Measurements from ENCODE around the gene STRN3. TPM values are rescaled to one million over a fixed set of nuclear protein-coding genes. Genes with fewer than 3 reads are reported as not detected.
"Not testable (repeated sequence)": the region's sequence is repeated elsewhere in the genome, so short reads cannot be mapped to it uniquely, and the experiment has no call there.

Gene STRN3
- total and polyA plus RNA-seq, 4 donors, result 6.8 to 47.5 (median 31.2) TPM

DNA sequence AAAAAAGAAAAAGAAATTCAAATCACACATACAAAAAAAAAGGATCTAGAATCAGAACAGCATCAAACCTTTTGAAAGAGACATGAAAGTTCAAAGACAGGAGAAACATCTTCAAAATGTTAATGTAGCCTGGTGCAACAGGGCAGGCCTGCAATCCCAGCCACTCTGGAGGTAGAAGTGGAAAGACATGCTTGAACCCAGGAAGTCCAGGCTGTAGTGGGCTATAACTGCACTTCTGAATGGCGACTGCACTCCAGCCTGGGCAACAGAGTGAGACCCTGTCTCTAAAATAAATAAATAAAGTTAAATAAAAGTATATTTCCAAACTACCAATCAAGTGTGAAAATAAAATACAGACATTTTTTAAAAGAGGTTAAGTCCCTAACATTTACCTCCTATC lies 19.5 kb downstream of the STRN3 start:
- H3K27me3 ChIP-seq (ENCODE audit: control insufficient read depth in 4 of 4, insufficient read depth in 4 of 4, low read length in 3 of 4), result no peaks in the 10 kb centered on the region
- H3K4me1 ChIP-seq (ENCODE audit: control insufficient read depth in 4 of 4, insufficient read depth in 4 of 4, low read length in 3 of 4), result peaks cover 0 to 5% (median 0%) of the 10 kb centered on the region in 4 donors
- TF ChIP-seq, protein P1, sequence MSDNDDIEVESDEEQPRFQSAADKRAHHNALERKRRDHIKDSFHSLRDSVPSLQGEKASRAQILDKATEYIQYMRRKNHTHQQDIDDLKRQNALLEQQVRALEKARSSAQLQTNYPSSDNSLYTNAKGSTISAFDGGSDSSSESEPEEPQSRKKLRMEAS (IDR thresholded peaks at IDR 0.05), result no peak
- TF ChIP-seq TAF1 (conservative IDR thresholded peaks at IDR 0.05), result no peak
- no peak for TF ChIP-seq EGR1 (IDR thresholded peaks at IDR 0.05; ENCODE audit: low read depth in 2 of 2)
- no peak for TF ChIP-seq FOXA2 (IDR thresholded peaks at IDR 0.05)
- no peak for TF ChIP-seq JUND (IDR thresholded peaks at IDR 0.05)
- TF ChIP-seq, protein P2, sequence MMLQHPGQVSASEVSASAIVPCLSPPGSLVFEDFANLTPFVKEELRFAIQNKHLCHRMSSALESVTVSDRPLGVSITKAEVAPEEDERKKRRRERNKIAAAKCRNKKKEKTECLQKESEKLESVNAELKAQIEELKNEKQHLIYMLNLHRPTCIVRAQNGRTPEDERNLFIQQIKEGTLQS (IDR thresholded peaks at IDR 0.05), result no peak
- no peak overlapping the region for H3K4me3 ChIP-seq (ENCODE audit: low read depth in 1 of 3, low read length in 3 of 3)
- H3K36me3 ChIP-seq (ENCODE audit: control insufficient read depth in 4 of 4, insufficient read depth in 3 of 4, low read depth in 1 of 4, low read length in 3 of 4), result peaks cover 0 to 9% (median 4%) of the 10 kb centered on the region in 4 donors
- DNase-seq (ENCODE audit: low spot score), result no peak
- H3K9me3 ChIP-seq (ENCODE audit: control insufficient read depth in 4 of 4, low read length in 3 of 4), result no peaks in the 10 kb centered on the region
- H3K9ac ChIP-seq (ENCODE audit: low read depth in 1 of 2, low read length in 2 of 2), result no peak overlapping the region
- 100% methylated on average over 1 of the region's 1 CpG for WGBS
- no peak overlapping the region for H3K27ac ChIP-seq (ENCODE audit: low read depth in 1 of 2, low read length in 2 of 2)

DNA sequence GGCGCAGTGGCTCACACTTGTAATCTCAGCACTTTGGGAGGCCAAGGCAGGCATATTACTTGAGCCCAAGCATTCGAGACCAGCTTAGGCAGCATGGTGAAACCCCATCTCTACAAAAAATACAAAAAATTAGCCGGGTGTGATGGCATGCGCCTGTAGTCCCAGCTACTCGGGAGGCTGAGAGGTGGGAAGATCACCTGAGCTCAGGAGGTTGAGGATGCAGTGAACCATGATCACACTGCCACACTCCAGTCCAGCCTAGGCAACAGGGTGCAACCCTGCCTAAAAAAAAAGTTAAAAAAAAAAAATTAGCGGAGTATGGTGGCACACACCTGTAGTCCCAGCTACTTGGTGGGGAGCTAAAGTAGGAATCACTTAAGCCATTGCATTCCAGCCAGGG lies 22.2 kb downstream of the STRN3 start:
- H3K4me3 ChIP-seq (ENCODE audit: low read depth in 1 of 3, low read length in 3 of 3); H3K9ac ChIP-seq (ENCODE audit: low read depth in 1 of 2, low read length in 2 of 2); H3K27me3 ChIP-seq (ENCODE audit: control insufficient read depth in 4 of 4, insufficient read depth in 4 of 4, low read length in 3 of 4); H3K9me3 ChIP-seq (ENCODE audit: control insufficient read depth in 4 of 4, low read length in 3 of 4); H3K27ac ChIP-seq (ENCODE audit: low read depth in 1 of 2, low read length in 2 of 2); H3K4me1 ChIP-seq (ENCODE audit: control insufficient read depth in 4 of 4, insufficient read depth in 4 of 4, low read length in 3 of 4); DNase-seq (ENCODE audit: low spot score); H3K36me3 ChIP-seq (ENCODE audit: control insufficient read depth in 4 of 4, insufficient read depth in 3 of 4, low read depth in 1 of 4, low read length in 3 of 4): not testable (repeated sequence)
- WGBS, result 97% methylated on average over 6 of the region's 6 CpGs

DNA sequence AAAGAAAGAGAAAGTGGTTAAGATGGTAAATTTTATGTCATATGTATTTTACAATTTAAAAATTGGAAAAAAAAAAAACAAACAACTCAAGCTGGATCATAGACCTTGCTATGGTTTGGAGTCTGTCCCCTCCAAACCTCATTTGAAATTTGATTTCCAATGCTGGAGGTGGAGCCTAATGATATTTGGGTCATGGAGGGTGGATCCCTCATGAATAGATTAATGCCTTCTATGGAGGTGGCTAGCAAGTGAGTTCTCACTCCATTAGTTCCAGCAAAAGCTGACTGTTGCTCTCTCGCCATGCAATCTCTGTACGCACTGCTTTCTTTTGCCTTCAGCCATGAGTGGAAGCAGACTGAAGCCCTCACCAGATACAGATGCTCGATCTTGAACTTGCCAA lies 22.9 kb downstream of the STRN3 start:
- no peak overlapping the region for H3K9ac ChIP-seq (ENCODE audit: low read depth in 1 of 2, low read length in 2 of 2)
- WGBS, result 97% methylated on average over 3 of the region's 3 CpGs
- H3K4me1 ChIP-seq (ENCODE audit: control insufficient read depth in 4 of 4, insufficient read depth in 4 of 4, low read length in 3 of 4), result peaks cover 0 to 1% (median 0%) of the 10 kb centered on the region in 4 donors
- no peaks in the 10 kb centered on the region for H3K27me3 ChIP-seq (ENCODE audit: control insufficient read depth in 4 of 4, insufficient read depth in 4 of 4, low read length in 3 of 4)
- H3K4me3 ChIP-seq (ENCODE audit: low read depth in 1 of 3, low read length in 3 of 3), result no peak overlapping the region
- peaks cover 0 to 7% (median 4%) of the 10 kb centered on the region in 4 donors for H3K36me3 ChIP-seq (ENCODE audit: control insufficient read depth in 4 of 4, insufficient read depth in 3 of 4, low read depth in 1 of 4, low read length in 3 of 4)
- H3K27ac ChIP-seq (ENCODE audit: low read depth in 1 of 2, low read length in 2 of 2), result no peak overlapping the region
- DNase-seq (ENCODE audit: low spot score), result no peak
- no peaks in the 10 kb centered on the region for H3K9me3 ChIP-seq (ENCODE audit: control insufficient read depth in 4 of 4, low read length in 3 of 4)
- TF ChIP-seq EGR1 (IDR thresholded peaks at IDR 0.05; ENCODE audit: low read depth in 2 of 2) (no peak), FOXA2 (IDR thresholded peaks at IDR 0.05) (no peak), JUND (IDR thresholded peaks at IDR 0.05) (no peak), SP1 (IDR thresholded peaks at IDR 0.05) (no peak), YY1 (IDR thresholded peaks at IDR 0.05) (no peak), GABPA (IDR thresholded peaks at IDR 0.05 in 1 of 2, conservative IDR thresholded peaks at IDR 0.05 in 1 of 2) (no peak), RXRA (IDR thresholded peaks at IDR 0.05) (no peak), RAD21 (IDR thresholded peaks at IDR 0.05) (no peak), NR2F2 (IDR thresholded peaks at IDR 0.05) (no peak), HNF4G (IDR thresholded peaks at IDR 0.05) (no peak), HNF4A (conservative IDR thresholded peaks at IDR 0.05) (no peak), TAF1 (conservative IDR thresholded peaks at IDR 0.05) (no peak), FOXA1 (IDR thresholded peaks at IDR 0.05) (no peak)
- TF ChIP-seq, protein P1 (IDR thresholded peaks at IDR 0.05), result no peak
- TF ChIP-seq, protein P2 (IDR thresholded peaks at IDR 0.05), result no peak
- TF ChIP-seq, protein P3, sequence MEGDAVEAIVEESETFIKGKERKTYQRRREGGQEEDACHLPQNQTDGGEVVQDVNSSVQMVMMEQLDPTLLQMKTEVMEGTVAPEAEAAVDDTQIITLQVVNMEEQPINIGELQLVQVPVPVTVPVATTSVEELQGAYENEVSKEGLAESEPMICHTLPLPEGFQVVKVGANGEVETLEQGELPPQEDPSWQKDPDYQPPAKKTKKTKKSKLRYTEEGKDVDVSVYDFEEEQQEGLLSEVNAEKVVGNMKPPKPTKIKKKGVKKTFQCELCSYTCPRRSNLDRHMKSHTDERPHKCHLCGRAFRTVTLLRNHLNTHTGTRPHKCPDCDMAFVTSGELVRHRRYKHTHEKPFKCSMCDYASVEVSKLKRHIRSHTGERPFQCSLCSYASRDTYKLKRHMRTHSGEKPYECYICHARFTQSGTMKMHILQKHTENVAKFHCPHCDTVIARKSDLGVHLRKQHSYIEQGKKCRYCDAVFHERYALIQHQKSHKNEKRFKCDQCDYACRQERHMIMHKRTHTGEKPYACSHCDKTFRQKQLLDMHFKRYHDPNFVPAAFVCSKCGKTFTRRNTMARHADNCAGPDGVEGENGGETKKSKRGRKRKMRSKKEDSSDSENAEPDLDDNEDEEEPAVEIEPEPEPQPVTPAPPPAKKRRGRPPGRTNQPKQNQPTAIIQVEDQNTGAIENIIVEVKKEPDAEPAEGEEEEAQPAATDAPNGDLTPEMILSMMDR (IDR thresholded peaks at IDR 0.05; ENCODE audit: low read depth, low read length, missing input control), result no peak
- TF ChIP-seq, protein P4, sequence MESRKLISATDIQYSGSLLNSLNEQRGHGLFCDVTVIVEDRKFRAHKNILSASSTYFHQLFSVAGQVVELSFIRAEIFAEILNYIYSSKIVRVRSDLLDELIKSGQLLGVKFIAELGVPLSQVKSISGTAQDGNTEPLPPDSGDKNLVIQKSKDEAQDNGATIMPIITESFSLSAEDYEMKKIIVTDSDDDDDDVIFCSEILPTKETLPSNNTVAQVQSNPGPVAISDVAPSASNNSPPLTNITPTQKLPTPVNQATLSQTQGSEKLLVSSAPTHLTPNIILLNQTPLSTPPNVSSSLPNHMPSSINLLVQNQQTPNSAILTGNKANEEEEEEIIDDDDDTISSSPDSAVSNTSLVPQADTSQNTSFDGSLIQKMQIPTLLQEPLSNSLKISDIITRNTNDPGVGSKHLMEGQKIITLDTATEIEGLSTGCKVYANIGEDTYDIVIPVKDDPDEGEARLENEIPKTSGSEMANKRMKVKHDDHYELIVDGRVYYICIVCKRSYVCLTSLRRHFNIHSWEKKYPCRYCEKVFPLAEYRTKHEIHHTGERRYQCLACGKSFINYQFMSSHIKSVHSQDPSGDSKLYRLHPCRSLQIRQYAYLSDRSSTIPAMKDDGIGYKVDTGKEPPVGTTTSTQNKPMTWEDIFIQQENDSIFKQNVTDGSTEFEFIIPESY (IDR thresholded peaks at IDR 0.05), result no peak
- TF ChIP-seq, protein P5, sequence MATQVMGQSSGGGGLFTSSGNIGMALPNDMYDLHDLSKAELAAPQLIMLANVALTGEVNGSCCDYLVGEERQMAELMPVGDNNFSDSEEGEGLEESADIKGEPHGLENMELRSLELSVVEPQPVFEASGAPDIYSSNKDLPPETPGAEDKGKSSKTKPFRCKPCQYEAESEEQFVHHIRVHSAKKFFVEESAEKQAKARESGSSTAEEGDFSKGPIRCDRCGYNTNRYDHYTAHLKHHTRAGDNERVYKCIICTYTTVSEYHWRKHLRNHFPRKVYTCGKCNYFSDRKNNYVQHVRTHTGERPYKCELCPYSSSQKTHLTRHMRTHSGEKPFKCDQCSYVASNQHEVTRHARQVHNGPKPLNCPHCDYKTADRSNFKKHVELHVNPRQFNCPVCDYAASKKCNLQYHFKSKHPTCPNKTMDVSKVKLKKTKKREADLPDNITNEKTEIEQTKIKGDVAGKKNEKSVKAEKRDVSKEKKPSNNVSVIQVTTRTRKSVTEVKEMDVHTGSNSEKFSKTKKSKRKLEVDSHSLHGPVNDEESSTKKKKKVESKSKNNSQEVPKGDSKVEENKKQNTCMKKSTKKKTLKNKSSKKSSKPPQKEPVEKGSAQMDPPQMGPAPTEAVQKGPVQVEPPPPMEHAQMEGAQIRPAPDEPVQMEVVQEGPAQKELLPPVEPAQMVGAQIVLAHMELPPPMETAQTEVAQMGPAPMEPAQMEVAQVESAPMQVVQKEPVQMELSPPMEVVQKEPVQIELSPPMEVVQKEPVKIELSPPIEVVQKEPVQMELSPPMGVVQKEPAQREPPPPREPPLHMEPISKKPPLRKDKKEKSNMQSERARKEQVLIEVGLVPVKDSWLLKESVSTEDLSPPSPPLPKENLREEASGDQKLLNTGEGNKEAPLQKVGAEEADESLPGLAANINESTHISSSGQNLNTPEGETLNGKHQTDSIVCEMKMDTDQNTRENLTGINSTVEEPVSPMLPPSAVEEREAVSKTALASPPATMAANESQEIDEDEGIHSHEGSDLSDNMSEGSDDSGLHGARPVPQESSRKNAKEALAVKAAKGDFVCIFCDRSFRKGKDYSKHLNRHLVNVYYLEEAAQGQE (IDR thresholded peaks at IDR 0.05), result no peak

All from liver (tissue), 9 donors.